Stimulated activated CD4-positive, alpha-beta T cell treated with anti-CD3 and anti-CD28 coated beads, Interleukin-4, amount 100 ng/mL, for 24 hours (primary cell): Measurements from ENCODE around the gene GALNT15.

ENCODE experiments used
- DNase-seq: peaks from one replicate; pipeline ENCODE4 v3.0.0-alpha.2; 2020

The GALNT15 gene

DNA sequence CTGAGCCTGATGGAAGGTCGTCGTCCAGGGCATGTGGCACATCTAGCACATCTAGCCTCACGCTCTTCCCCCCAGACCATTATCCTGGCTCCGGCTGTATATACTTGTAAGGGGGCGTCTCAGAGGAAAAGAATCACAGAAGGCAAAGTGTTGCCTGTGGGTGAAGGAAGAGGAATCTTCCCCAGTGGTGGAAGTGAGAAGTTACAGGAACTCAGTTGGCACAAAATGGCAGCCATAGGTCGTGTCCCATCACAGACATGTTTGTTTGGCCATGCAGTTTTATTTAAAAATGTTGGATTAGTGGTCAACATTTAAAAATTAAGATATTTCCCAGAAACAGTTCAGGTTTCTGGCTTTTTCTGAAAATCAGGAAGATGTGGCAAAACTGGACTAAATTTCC lies 13.6 kb downstream of the GALNT15 start:
- no peak for DNase-seq

DNA sequence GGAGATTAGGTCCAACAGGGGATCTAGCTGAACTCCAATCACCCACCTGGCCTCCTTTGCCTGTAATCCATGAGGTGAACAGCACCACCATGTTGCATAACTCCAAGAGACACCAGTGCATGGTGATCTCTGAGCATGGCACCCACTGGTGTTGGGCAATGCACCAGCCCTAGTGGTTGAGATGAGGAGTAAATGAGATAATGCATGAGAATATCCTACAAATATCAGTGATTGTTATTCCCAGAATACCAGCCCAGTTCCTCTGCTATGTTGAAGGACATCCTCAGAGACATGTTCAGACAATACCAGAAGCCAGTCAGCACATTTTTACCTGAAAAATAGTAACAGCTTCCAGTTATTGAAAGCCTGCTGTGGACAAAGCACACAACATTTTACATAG lies 14.7 kb downstream of the GALNT15 start:
- DNase-seq: no peak

DNA sequence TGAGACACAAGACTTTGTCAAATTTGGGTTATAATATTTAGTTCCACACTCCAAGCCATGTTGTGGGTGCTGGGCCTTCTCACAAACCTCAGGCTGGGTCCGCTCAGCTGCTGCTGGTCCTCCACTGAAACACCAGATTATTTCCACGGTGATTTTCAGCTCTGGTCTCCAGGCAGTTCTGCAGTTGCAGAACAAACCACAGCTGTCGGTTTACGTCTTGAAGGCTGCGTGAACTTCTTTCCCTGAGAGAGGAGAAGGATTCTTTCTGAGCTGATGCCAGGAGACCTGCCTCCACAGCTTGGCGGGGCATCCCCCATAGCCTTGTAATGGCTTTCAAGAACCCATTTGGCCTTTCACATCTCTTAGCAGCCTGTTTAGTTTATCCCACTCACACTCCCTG lies 16.2 kb downstream of the GALNT15 start:
- DNase-seq: no peak

DNA sequence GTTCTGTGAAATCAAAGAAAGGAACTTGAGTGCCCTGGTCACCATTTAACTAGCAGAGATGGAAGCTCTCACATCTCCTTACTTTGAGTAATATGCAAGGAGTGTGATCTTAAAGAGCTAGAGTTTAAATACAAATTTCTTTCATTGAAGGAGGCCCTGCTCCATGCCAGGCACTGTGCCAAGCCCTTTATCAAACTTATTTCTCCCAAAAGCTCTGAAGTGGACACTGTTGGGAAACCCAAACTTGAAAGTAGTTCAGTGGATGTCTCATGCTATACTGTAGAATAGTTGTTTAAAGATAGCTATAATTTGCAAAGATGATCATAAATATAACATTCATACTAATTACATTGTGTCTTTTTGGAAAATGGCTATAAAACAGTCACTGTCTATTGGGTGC lies 17.1 kb downstream of the GALNT15 start:
- no peak for DNase-seq

GRCh38 chr3:16192176-16192811 lies 17.8 kb downstream of the GALNT15 start:
- no peak for DNase-seq

GRCh38 chr3:16198427-16198826 lies 23.9 kb downstream of the GALNT15 start:
- DNase-seq: no peak

DNA sequence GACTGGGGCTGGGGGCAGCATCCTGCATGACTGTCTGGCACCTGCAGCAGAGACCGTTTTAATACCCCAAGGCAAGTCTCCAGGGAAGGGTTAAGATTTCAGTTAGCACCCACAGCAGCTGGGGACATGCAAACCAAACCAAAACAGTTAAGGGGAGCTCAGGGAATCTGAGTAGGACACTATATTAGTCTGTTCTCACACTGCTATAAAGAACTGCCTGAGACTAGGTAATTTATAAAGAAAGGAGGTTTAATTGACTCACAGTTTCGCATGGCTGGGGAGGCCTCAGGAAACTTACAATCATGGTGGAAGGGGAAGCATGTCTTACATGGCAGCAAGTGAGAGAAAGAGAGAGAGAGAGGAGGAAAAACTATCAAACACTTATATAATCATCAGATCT lies 25.3 kb downstream of the GALNT15 start:
- no peak for DNase-seq

DNA sequence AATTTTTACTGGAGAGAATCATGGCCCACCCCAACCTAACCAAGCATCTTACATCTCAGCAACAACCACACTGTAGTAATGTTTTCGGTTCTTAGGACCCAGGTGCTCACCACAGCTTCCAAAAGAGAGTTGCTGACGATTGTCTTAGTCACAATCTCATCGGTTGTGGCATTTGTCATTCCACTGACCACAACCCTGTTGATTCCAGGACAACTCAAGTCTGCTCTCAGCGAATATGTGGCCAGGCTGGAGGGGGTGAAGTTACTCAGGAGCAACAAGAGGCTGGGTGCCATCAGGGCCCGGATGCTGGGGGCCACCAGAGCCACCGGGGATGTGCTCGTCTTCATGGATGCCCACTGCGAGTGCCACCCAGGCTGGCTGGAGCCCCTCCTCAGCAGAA lies 25.9 kb downstream of the GALNT15 start:
- DNase-seq: no peak

- no peak for DNase-seq
Measured at GRCh38 chr3:16203031-16203430, 28.6 kb downstream of the GALNT15 start.

- no peak for DNase-seq
Measured at GRCh38 chr3:16203671-16204629, 29.5 kb downstream of the GALNT15 start.

GRCh38 chr3:16204751-16205150 lies 30.3 kb downstream of the GALNT15 start:
- no peak for DNase-seq

DNA sequence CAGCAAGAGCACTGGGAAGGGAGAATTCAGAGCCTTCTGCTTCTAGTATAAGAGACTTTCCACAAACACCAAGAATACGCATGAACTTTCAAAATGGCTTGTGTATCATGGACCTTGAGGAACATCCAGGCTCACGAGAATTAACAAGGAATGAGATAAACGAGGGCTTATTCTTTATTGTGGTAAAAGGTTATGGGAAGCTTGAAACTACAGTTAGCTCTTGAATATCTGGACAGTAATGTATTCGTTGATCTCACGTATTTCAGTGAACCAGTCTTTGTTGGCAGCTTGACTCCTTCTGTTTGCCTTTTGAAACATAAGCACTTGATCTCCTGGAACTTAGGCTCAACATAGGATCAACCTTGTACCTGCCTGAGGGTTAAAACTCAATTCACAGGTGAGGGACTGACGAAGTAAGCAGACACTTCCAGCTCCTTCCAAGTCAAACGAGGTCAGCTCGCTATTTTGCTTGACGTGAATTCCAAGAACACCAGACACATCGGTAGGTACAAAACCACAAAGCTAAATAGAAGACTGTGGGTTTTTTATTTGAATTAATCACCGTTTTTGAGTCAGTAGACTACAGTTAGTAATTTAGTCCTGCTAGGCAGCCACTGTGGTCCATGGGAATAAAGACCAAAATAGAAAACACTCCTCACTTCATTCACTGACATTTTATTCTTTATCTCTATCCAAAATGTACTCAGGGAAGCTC lies 30.8 kb downstream of the GALNT15 start:
- no peak for DNase-seq

DNA sequence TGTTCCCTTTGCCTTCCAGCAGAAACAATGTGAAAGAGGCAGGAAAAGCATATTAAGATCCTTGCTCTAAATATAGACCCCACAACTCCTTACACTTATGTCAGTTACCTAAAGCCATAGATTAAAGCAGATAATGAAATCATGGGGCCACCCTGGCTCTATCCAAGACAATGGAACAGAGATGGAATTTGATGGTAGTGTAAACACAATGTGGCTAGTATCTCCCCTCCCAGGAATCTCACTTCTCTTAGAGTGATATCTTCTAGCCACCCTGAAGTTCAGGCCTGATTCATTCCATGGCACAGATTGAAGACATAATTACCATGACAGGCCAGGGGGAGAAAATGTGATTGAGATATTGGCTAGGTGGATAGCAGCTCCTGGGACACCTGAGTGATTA lies 32.6 kb downstream of the GALNT15 start:
- no peak for DNase-seq

GRCh38 chr3:16211176-16211904 lies 36.9 kb downstream of the GALNT15 start:
- DNase-seq: no peak

GRCh38 chr3:16214366-16214765 lies 39.9 kb downstream of the GALNT15 start:
- DNase-seq: no peak

GRCh38 chr3:16216373-16216935 lies 42.0 kb downstream of the GALNT15 start:
- DNase-seq: no peak

DNA sequence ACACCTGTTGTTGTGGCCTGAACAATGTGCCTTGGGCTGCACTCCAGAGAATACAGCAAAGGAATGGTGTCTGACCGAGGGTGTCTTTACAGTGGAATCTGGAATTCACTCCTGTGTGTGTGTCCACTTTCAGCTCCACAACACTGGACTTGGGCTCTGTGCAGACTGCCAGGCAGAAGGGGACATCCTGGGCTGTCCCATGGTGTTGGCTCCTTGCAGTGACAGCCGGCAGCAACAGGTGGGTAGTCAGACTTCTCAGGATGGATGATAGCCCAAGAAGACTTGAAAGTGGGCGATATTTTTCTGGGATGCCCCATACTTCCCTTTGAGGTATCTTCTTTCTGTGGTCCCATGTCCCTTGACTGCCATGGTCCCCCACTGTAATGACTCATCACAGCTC lies 45.3 kb downstream of the GALNT15 start:
- no peak for DNase-seq

GRCh38 chr3:16221990-16222389 lies 47.5 kb downstream of the GALNT15 start:
- DNase-seq: no peak

GRCh38 chr3:16222547-16222946 lies 48.1 kb downstream of the GALNT15 start:
- DNase-seq: no peak

GRCh38 chr3:16224325-16224724 lies 49.8 kb downstream of the GALNT15 start:
- DNase-seq: no peak

DNA sequence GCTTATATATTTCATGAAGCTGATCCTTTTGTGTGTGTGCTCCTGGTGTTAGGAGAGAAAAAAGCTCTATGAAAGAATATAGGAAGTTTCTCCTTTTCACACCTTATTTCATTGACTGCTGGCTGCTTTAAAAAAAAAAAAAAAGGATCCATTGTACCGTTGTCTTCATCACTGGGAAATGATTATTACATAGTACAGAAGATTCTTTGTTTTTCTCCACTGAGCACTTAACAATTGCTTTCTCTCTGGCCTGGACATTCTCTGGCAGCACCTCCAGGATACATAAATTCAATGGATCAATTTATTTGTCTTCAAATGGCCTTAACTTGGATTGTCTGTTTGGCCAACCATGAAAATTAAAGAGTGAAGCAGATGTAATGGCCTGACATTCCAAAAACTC lies 53.1 kb downstream of the GALNT15 start:
- no peak for DNase-seq

DNA sequence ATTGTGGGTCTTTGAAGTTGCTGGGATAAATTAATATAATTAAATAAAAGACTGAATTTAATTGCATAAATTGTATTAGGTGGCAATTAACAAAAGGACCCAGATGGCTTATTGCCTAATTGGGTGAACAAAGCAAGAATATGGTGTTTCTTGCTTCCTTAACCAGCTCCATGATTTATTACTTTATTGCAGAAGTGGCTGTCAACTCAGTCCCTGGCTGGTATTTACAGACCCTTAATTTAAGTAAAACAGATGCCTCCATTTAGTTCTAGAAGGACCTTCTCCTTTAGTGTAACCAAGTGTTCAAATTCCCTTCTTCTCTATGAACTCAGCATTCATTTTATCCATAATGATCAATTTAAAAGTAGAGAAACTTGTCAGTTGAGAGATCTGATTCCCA lies 55.2 kb downstream of the GALNT15 start:
- no peak for DNase-seq

- no peak for DNase-seq
Measured at GRCh38 chr3:16231983-16232382, 57.5 kb downstream of the GALNT15 start.
